GM12865 (cell line): ENCODE measurements around the gene RCAN2.

ENCODE experiments used
- DNase-seq: peaks from one replicate; pipeline ENCODE4 v3.0.0; 2010; ENCODE audit warnings: low read depth
- H3K4me3 ChIP-seq: 2 replicates; pipeline ENCODE4 v1.5.1; 2011; ENCODE audit warnings: mild to moderate bottlenecking, low read depth, low read length, control low read depth
- TF ChIP-seq, protein P1 (sequence below): IDR thresholded peaks from 2 replicates; pipeline ENCODE4 v1.5.1; 2011; ENCODE audit warnings: low read length, control low read depth, low read depth, inconsistent platforms; ENCODE audit not compliant: insufficient read depth; ENCODE audit errors: missing control alignments

Gene RCAN2

DNA sequence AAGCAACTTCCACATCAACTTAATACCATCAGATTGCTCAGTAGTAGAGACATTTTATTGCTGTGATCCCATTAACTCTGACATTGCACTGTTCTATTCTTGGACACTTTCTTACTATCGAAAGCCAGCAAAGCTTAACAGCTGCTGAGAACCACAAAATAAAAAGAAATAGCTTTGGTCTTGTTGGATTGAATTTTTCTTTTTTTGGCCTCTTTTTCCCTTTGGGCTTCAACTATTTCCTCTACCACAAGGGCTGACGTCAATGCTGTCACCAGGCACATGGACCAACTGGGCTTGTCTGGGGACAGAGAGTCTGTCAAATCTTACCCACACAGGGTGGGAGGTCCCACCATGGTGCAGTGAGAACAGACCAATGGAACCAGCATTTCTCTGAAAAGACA lies 257.1 kb downstream of the RCAN2 start:
- TF ChIP-seq, protein P1, sequence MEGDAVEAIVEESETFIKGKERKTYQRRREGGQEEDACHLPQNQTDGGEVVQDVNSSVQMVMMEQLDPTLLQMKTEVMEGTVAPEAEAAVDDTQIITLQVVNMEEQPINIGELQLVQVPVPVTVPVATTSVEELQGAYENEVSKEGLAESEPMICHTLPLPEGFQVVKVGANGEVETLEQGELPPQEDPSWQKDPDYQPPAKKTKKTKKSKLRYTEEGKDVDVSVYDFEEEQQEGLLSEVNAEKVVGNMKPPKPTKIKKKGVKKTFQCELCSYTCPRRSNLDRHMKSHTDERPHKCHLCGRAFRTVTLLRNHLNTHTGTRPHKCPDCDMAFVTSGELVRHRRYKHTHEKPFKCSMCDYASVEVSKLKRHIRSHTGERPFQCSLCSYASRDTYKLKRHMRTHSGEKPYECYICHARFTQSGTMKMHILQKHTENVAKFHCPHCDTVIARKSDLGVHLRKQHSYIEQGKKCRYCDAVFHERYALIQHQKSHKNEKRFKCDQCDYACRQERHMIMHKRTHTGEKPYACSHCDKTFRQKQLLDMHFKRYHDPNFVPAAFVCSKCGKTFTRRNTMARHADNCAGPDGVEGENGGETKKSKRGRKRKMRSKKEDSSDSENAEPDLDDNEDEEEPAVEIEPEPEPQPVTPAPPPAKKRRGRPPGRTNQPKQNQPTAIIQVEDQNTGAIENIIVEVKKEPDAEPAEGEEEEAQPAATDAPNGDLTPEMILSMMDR: no peak
- DNase-seq: no peak

DNA sequence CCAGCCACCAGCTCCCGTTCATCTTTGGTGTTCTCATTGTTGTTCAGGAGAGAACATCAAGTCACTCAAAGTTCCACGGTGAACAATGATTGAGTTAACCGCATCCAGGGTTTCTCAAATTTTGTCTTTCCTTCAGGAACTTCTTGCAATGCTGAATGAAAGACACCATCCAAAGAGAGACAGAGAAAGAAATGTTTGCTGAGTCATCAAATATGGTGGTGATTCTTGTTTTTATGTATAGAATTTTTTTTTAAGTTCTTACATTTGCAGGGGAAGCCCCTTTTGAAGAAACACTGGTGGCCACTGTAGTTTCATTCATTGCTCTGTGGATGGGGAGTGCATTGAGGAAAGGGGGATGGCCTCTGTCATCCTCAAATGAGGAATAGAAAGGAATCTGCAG lies 258.1 kb downstream of the RCAN2 start:
- TF ChIP-seq, protein P1: no peak
- no peak overlapping the region for H3K4me3 ChIP-seq
- DNase-seq: no peak

More for the DNA sequence above, 257.1 kb downstream of the RCAN2 start:
- H3K4me3 ChIP-seq: no peak overlapping the region

DNA sequence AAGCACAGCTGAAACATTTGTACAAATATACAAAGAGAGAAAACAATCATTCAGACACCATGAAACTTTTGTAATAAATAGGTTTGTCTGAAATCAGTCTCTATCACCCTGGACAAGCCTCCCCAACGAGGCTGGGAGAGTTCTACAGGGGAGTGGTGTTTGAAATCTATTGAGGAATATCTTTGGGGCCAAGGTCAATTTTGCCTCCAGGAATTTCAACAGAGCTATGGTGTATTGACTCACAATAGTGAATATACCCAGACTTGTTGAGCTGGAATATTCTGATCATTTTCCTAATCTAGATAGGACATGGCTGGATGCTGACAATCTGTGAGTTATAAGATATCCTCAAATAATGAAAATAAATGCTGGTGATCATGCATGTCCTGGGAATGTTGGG lies 269.0 kb downstream of the RCAN2 start:
- DNase-seq: no peak
- no peak overlapping the region for H3K4me3 ChIP-seq
- TF ChIP-seq, protein P1: no peak

DNA sequence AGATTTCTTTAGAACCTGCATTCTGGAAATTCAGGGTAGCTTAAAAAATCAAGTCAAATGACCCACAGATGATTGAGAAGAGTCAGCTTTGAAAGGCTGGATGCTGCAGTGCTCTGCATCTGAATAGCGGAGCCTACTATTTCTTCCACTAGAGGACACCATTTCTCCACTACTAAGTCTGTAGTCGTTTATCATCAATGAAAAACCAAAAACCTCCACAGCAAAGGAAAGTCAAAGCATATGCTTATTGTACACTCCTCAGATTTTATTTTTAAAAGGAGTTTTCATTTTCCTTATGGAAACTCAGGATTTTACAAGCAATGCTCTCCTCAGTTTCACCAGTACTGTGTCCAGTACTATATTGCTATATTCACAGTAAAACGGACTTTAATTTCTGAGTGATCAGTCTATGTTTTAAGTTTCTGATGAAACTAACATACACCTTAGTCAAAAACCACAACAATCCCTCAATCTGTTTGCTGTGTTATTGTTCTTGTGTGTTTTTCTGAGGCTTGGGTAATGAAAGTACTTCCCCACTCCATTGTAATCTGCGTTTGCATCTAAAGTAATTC lies 269.9 kb downstream of the RCAN2 start:
- H3K4me3 ChIP-seq: no peak overlapping the region
- TF ChIP-seq, protein P1: peak; percentile 82
- peak; percentile 69 for DNase-seq

DNA sequence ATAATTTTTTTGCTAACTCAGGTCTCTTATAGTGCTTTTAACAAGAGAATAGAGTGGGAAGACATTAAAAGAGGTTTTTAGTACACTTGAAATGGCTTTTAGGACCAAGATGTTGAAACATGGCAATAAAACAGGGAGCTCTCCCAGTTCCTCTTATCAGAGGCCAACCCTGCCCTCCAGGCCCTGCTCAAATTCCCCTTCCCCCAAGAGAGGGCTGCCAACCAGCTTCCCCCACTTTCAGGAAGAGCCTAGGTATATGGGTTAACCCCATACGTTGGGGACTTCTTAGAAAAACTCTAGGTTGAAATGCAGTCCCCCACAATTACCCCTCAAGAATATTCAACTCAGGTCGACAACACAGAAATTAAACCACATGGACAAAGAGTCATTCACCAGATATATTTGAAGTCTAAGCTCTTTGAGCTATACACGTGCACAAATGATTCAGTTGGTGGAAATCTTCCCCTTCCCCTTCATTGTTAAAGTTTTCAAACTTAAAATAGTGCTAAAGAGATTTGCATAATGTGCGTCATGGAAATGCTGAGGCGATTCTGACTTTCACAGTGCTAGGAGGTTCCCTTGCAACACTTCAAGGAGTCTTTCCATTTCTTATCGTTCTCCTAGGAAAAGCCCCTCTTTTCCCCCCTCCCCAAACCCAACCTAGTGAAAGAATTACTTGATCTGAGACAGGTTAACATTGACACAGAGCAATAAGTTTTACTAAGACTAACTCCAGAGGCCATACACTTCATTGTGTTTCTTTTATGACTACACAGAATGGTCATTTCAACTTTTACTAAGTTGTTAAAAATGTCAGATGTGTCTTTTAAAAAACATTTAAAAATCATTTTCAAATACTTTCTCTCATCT lies 270.7 kb downstream of the RCAN2 start:
- H3K4me3 ChIP-seq: no peak overlapping the region
- TF ChIP-seq, protein P1: no peak
- peak; percentile 58 for DNase-seq

DNA sequence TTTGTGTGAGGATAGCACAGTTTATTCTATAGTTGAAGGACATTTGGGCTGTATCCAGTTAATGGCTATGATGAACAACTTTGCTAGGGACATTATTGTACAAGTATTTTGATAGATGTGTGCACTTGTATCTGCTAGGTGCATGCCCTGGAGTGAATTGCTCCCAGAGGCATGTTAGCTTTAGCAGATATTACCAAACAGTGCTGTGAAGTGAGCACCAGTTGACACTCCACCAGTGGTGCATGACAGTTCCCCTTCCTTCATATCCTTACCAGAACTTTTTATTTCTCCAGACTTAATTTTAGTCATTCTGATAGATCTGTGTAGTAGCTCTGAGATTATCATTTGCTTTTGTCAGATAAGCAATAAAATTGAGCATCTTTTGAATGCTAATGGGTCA lies 271.6 kb downstream of the RCAN2 start:
- no peak for DNase-seq

More for the DNA sequence above, 271.6 kb downstream of the RCAN2 start:
- TF ChIP-seq, protein P1: no peak
- no peak overlapping the region for H3K4me3 ChIP-seq
